Esophagus squamous epithelium (tissue), 4 donors: ENCODE measurements around the gene FAM32A.

Experiments used
- CTCF ChIP-seq, 6 experiments: fragments of 450-650 bp in 4 of 6; fragments of 200-600 bp in 2 of 6; sonication (generic) in 2 of 6; IDR thresholded peaks; one replicate each; pipeline ENCODE4 v1.5.1; 2016 to 2019; ENCODE audit warnings: antibody characterized with exemption in 6 of 6, mild to moderate bottlenecking in 4 of 6, moderate library complexity in 4 of 6
- POLR2A ChIP-seq, 4 donors: fragments of 450-650 bp; IDR thresholded peaks; one replicate each; pipeline ENCODE4 v1.6.1; 2017; ENCODE audit warnings: antibody characterized with exemption in 4 of 4, mild to moderate bottlenecking in 4 of 4, moderate library complexity in 3 of 4

GRCh38 chr19:16207063-16207462, 21.9 kb downstream of the FAM32A start:
- TF ChIP-seq CTCF (IDR thresholded peaks at IDR 0.05) (no peak), POLR2A (IDR thresholded peaks at IDR 0.05) (no peak)
